Fibroblast of lung (primary cell): ENCODE measurements around the gene MAPKAP1.

Source experiments
- CTCF ChIP-seq, 2 donors: IDR thresholded peaks in 1 of 2; conservative IDR thresholded peaks in 1 of 2; 1 replicate in 1 of 2; 2 replicates in 1 of 2; pipeline ENCODE4 v1.5.1; 2011 to 2012; ENCODE audit warnings: low read length in 2 of 2, control low read depth in 1 of 2, inconsistent platforms in 1 of 2, low read depth in 1 of 2, mild to moderate bottlenecking in 1 of 2
- EZH2 ChIP-seq: IDR thresholded peaks from 2 replicates; pipeline ENCODE4 v1.5.1; 2012; ENCODE audit warnings: low read length, control low read depth, mild to moderate bottlenecking; ENCODE audit errors: missing control alignments

- no peak for TF ChIP-seq CTCF (conservative IDR thresholded peaks at IDR 0.05 in 1 of 2, IDR thresholded peaks at IDR 0.05 in 1 of 2; ENCODE audit: low read depth in 1 of 2, low read length in 2 of 2)
- TF ChIP-seq EZH2, result no peak
These were observed 27.3 kb downstream of the MAPKAP1 start for GRCh38 chr9:125679597-125680189.
